ENCODE data around the gene KIFBP.
A peak's percentile ranks its signal among the peaks of the same experiment; 100 is the strongest.

Gene KIFBP

DNA sequence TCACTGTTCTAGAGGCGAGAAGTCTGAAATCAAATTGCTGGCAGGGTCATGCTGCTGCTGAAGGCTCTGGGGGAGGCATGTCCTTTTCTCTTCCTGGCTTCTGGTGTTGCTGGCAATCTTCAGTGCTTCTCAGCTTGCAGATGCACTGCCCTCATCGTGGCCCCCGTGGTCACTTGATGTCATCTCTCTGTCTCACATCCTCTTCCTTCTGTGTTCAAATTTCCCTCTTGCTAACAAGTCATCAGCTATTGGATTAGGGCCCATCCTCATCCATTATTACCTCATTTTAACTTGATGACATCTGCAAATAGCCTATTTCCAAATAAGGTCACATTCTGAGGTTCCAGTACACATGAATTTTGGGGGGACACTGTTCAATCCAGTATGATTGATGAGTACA lies 62.7 kb downstream of the KIFBP start:
- DNase-seq (ENCODE audit: extremely low read depth in 1 of 2, low read depth in 1 of 2): peak in 1 of 2 donors; percentile 37

DNA sequence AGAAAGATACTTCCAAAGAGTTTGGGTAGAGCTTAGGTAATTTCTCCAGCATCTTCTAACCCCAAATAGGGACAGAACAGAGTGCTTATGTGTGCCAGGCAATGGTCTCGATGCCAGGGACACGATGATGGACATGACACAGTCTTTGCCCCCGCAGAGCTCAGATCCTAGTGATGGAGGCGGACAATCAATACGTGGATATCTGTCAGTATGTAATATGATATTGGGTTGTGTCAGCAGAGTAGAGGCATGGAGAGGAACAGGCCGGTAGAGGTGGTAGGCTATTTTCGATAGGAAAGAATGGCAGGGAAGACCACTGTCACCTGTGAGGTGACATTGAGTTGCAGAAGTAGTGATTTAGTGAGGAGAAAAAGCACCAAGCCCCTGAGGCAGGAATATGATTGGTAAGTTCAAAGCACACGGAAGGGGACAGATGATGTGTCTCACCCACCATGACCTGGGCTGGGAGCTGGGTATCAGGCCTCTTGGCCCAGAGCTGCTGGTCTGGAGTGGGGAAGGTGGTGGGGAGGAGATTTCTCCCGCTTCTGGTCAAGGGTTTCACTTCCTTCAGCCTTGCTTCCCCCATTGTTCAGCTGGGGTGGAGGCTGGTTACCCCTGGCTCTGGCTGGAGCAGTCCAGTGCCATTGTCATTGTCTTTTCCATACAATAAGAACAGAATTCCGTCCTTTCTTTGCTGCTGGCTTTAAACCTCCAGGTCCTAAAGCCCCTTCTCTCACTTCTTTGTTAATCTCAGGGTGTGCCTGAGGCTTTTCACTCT lies 63.3 kb downstream of the KIFBP start:
- no peak for DNase-seq (ENCODE audit: extremely low read depth in 1 of 2, low read depth in 1 of 2)

DNA sequence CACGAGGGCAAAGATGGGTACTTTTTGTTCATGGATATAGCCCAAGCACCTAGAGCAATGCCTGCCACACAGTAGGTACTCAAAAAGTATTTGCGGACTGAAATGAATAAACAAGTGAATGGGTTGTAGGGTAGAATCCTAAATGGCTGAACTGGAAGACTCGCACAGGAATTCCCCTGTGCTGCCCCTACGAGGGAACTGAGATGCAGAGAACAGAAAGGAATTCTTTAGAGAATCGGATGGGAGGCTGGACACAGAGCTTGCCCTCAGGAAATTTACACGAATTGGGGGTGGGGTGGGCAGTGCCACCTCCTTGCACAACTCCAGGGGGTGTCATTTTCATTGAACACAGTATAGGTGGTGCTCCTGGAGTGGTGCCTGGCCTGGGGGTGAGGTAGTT lies 64.1 kb downstream of the KIFBP start:
- DNase-seq (ENCODE audit: extremely low read depth in 1 of 2, low read depth in 1 of 2): no peak

DNA sequence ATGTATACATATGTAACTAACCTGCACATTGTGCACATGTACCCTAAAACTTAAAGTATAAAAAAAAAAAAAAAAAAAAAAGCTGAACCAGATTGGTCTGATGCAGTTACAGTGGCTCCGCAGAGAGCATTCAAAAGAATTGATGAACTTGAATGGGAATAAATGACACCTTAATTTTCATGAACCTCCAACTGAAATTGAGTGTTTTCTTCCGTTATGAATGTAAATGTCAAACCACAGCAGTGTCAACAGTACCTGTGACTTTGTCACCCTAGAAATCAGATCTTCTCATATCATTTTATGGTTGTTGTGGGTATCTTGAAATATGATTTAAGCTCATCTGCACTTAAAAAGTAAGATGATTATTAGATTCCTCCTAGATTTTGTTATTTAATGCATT lies 66.6 kb downstream of the KIFBP start:
- no peak for DNase-seq (ENCODE audit: extremely low read depth in 1 of 2, low read depth in 1 of 2)

DNA sequence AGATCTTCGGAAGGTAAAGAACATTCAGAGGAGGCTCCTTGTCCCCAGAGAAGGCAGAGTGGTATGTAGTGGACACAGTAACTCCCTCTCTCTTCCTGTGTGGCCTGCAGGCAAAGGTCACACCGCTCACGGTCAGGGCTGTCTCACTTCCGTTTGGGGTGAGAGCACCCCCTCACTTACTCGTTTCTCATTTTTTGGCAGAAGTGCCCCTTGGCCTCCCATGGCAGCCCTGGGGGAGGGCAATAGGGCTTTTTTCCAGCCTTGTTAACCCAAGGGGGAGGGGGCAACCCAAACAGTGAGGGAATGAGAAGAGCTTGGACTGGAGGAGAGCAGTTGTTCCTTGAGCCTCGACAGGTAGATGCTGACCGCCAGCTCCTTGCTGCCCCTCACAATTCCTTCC lies 67.5 kb downstream of the KIFBP start:
- no peak for DNase-seq (ENCODE audit: extremely low read depth in 1 of 2, low read depth in 1 of 2)

DNA sequence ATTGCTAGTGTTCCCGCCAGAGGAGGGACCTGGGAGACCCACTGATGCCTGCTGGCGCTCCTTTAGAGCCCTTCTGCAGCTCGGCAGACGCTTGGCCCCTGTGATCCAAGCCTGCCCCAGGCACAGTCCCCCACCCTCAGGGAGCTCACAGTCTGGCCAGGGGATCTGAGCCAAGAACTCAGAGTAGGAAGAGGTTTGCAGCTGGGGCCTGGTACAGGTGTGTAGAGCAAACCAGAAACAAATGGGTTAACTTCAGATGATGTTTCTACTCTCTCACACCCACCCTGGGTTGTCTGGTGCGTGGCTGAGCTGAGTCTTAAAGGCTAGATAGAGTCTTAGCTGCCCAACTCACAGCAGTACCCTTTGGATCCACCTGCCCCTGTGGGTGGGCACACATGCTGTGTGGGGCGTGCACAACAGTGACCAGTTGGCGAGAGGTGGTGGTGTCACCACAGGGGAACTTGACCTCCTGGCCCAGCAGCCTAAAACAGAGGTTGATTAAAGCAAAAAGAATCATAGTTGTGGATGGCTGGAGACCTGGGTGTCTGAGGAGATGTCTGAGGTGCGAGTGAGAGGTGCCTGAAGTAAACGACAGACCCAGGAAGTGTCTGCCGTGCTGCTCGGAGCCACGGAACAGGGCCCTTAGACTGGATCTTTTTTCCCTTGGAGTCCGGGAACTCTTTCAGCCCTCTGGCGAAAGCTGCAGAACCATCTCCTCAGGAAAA lies 68.1 kb downstream of the KIFBP start:
- no peak for DNase-seq (ENCODE audit: extremely low read depth in 1 of 2, low read depth in 1 of 2)

DNA sequence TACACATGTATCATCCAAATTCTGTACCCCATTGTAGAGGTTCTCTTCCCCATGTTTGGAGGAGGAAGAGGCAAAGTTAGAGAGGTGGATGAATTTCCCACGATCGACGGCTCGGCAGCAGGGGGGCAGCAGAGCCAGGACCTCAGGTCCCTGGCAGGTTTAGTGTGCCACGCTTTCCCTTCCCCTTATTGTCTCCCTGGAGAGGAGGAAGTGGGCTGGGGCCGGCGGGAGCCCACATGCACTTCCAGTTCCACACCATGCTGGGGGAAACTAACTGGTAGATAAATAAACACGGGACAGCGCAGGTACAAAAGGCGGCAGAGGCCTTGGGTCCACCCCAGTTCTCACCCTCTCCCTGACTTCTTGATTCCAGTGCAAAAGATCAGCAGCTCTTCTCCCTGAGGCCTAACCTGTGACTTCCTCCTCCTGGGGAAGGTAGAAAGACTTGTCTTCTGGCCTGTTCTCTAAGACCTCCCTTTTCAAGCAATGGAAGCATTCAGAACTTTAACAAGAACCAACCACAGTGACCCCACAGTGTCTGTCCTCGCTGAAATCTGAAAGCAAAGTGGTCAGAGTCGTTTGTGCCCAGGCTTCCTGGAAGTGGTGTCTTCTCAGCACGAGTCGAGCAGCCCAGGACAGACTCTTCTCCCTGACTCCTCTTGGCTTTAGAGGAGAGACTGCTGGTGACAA lies 68.8 kb downstream of the KIFBP start:
- no peak for DNase-seq (ENCODE audit: extremely low read depth in 1 of 2, low read depth in 1 of 2)

DNA sequence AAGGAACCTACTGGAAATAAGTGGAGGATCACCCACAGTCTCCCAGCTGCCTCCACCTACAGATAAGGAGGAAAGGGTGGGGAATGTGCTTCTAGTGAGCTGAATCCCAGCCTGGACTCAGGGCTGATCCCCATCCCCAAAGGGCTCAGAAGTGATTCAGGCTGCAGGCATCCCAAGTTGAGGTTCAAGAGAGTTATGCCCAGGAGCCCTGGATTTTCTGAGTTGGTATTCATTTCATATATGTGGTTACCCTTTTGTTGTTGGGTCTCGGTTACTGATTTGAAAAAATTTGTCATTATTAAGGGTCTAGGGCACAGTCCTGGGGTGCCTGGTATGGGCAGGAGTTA lies 69.3 kb downstream of the KIFBP start:
- no peak for DNase-seq (ENCODE audit: extremely low read depth in 1 of 2, low read depth in 1 of 2)

DNA sequence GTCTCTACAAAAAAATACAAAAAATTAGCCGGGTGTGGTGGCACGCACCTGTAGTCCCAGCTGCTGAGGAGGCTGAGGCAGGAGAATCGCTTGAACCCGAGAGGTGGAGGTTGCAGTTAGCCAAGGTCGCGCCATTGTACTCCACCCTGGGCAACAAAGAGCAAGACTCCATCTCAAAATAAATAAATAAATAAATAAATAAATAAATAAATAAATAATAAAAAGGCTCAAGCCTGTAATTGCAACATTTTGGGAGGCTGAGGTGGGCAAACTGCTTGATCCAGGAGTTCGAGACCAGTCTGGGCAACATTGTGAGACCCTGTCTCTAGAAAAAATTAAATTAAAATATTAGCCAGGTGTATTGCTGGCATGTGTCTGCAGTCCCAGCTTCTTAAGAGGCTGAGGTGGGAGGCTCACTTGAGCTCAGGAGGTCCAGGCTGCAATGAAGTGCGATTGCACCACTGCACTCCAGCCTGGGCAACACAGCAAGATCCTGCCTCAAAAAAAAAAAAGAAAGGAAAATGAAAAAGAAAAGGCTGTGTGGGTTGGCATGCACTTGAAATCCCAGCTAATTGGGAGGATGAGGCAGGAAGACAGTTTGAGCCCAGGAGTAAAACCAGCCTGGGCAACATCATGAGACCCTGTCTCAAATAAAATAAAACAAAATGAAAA lies 71.7 kb downstream of the KIFBP start:
- DNase-seq (ENCODE audit: extremely low read depth in 1 of 2, low read depth in 1 of 2): no peak

DNA sequence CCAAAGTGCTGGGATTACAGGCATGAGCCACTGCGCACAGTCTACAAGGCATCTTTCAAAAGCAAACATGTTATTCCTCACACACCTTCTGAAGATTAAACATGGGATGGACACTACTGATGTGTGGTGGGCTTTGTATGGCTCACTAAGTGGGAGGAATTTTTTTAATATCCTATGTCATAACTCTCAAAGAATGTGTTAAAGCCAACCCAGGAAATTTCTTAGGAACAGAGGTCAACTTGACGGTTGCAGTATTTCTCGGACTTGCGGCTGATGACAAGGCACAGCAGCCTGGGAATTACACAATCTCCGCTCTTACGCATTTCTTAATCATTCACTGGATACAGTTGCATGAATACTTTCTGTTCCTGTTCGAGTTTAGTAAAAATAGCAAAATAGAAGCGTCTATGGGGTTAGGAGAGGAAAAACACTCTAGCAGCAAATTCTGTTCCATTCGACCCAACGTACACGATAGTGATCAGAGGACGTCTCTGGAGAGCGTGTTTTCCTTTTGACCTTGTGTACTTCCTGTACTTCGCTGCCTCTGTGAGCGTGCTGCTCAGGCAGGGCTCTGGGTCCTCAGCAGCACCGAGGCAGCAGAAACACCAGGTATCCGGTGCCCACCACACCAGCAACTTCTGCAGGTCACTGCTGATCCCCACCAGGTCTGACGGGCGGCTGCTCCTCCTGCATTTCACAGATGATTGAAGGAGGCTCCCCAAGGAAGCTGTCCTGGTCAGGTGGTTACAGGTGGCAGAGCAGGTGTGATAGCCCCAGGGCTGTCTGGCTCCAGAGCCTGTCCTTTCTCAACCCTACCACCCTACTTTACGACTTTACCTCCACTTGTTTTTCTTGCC lies 72.9 kb downstream of the KIFBP start:
- no peak for DNase-seq (ENCODE audit: extremely low read depth in 1 of 2, low read depth in 1 of 2)

DNA sequence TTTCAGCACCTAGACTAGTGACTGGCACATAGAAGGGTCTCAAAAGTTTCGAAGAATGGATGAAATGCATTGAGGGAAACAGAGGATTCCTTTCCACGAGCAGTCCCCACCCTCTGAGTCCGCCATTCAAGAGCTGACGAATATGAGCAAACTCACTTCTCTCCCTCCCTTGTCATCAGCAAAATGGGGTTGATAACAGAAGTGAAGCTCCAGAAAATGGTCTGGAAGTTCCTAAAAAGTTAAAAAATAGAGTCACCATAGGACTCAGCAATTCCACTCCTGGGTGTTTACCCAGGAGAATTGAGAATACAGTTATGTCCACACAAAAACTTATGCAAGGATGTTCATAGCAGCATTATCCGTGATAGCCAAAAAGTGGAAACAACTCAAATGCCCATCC lies 74.3 kb downstream of the KIFBP start:
- DNase-seq (ENCODE audit: extremely low read depth in 1 of 2, low read depth in 1 of 2): no peak

DNA sequence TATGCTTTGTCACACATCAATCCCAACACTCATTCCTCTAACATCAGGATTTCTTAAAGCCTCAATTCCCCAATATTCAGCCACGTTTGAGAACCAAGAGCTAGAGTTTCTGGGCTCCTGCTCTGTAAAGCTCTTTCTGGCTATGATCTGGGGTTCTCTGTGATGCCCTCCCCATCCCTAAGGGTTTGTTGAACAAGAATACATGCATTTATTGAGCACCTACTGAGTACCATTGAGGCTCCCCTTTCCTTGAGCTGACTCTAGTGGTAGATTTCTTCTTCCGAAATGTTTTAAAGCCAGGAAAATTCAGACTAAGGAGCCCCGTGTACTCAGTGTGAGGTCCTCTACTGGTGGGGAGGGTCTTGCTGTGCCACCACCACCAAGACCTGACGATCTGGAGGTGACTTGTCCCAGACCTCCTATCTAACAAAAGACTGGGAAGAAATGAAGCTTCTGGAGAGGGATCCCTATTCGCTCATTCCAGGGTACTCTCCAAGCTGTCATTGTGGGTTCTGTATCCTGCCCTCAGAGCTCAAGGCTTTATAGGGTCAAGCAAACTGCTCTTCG lies 76.2 kb downstream of the KIFBP start:
- no peak for DNase-seq (ENCODE audit: extremely low read depth in 1 of 2, low read depth in 1 of 2)

DNA sequence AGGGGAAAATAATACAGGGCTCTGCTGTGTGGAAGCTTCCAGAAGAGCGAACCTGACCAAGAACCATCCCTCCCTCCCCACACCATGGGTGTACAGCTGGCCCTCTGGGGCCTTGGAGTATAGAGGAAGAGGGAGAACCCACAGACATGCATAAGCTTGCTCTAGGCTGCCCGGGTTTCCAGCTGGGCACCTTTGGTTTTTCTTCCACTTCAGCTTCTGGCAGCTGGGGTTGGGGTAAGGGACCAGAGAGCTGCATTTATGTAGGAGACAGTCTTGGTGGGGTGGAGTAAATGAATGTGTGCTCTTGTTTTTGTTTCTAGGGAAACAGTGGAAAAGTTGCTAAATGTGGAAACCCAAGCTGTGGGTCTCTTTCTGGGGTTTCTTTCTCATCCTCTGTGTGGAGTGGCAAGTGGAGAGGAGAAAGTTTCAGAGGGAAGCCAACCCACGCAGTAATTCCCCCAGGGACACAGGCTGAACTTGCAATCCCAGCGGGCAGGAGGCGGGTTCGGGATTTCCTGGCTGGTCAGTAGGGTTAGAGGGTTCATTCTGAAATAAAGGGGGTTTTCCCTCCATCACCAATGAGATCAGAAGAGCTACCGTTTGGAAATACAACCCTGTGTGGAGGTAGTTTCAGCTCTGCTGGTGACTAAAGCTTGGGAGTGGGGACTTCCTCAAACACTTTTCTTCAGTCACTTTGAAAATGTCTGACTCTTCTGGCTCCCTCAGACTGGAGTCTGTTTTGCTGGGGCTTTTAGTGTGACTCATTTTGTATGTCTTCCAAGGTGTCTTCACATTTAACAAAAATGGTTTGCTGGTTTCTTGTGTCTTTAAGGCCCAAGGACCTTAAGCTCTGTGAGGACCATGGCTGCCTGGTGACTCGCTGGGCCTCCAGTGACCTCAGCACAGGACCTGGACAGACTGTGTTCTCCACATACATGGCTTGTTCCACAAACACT lies 77.1 kb downstream of the KIFBP start:
- DNase-seq (ENCODE audit: extremely low read depth in 1 of 2, low read depth in 1 of 2): peak in 1 of 2 donors; percentile 60
